HG03095 (cell line): ENCODE measurements around the gene B4GALT4.

Experiments used
- ATAC-seq: cut with Tn5 transposase; IDR thresholded peaks from one replicate; pipeline ENCODE4 v1.9.1; 2021; ENCODE audit warnings: moderate library complexity; ENCODE audit not compliant: unreplicated experiment

The B4GALT4 gene

DNA sequence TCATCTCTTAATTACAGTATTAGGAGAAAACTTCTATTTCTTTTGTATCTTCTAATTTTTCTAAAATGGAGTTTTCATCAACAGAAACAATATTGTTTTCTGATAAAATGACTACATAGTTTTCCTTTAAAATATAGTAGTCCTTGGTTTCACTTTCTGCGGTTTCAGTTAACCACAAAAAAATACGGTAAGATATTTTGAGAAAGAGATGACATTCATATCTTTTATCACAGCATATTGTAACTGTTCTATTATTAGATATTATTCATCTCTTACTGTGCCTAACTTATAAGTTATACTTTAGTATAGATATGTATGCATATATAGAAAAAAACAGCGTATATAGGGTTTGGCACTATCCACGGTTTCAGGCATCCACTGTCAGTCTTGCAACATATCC lies 2.3 kb downstream of the B4GALT4 start:
- ATAC-seq: no peak

DNA sequence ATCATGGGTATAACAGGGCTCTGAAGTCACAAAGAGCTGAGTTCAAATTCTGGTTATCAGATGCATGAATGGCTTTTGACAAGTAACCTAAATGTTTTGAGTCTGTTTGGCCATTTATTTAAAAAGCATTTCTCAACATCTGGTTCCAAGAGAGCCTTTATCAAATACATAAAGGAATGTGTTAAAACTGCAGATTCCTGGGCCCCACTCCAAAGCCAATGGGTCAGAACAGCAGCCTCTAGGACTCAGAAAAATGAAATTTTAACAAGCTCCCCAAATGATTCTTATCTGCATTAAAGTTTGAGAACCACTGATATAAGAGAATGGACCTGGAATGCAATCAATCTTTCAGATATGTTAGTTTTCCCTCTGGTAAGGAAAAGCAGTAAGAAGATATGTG lies 3.4 kb downstream of the B4GALT4 start:
- no peak for ATAC-seq

DNA sequence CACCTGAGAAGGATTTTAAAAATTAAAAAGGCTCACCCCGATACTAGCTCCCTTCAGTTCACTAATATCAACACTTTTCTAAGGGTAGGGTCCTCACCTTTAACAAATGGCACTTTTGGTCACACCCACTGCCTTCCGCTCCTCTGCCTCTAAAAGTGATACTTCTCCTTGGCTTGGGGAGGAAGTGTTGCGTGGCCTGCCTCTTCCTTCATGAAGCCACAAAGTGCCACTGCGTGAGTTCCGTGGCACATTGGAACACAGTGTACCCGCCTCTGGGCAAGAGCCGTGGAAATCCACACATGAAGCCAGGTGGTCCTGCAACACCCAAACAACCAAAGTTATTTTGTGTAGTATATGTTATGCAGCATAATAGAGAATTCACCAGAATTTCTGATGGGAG lies 3.9 kb downstream of the B4GALT4 start:
- no peak for ATAC-seq

DNA sequence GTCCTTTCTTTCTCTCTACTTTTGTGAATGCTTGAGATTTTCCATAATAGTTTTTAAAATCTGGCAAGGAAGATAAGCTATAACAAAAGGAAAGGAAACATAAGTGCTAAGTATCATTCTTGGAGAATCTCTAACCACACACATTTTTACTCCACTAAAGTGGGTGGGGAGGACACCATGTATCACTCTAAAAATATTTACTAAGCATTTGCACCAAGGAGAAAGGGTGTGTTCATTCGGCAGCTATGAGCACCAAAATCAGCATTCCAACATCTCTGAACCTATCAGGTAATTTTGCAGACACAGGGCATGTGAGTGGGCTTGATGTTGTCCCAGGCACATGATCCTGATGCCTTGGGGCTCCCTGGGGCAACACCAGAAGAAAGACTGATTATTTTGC lies 5.5 kb downstream of the B4GALT4 start:
- no peak for ATAC-seq

DNA sequence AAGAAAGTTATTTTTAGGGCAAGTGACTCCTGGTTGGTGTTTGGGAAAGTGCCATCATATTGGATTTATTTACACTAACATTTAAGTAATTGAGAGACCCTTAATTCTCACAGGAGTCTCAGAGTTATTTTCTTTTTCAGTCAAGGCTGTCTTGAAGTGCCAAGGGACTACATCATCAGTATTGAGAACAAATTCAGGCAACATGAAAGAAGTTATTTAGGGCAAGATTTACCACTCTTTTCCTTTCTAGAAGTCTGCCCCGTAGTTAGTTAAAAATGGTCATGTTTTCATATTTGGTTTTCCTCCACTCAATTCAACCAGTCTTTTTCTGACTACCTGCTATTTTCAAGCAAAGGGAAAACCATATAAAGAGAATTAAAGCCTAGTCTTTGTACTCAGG lies 6.1 kb downstream of the B4GALT4 start:
- no peak for ATAC-seq

DNA sequence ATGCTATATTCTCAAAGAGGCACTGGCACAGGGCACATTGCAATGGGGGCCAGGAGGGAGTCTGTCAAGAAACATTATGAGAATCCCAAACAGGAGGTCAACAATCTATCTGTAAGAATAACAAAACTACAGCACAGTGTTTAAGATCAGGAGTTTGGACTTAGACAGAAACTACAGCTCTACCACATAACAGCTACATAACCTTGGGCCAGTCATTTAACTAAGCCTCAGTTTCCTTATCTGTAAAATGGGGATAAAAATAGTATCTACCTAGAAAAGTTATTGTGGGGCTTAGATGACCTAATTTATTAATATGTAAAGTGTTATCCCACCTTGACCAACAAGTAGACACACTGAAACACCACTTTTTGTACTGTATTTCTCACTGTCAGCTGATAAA lies 9.9 kb downstream of the B4GALT4 start:
- no peak for ATAC-seq

DNA sequence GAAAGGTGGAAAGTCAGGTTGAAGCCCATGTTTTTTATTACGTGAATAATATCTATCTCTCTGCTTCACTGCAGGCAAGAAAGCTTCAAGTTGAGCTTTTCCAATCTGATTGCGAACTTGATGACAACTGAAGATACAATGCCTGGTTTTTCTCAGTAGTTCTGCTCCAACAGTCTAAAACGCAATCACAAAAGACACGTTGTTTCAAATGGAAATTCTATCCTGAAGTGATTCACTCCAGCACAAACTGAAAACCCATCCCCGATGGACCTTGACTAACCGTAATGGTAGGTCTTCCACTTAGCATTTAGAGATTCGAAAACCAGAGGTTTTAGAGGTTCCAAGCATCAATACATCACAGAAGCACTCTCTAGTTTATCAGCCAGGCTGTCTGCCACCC lies 10.6 kb downstream of the B4GALT4 start:
- no peak for ATAC-seq

DNA sequence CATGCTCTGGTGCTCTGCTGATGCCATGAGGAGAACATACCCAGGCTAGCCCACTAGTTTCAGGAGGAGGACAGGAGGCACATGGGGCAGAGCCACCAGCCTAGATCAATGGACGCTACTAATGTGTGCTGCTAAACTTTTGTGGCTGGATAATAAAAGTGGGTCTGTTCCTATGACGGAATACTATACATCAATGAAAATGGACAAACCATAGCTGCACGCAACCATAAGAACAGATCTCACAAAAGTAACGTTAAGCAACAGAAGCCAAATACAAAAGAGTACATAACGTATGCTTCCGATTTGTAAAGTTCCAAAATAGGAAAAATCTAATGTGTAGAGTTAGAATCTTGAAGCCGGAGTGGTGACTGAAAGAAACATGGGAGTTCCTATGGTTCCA lies 11.5 kb downstream of the B4GALT4 start:
- ATAC-seq: no peak

DNA sequence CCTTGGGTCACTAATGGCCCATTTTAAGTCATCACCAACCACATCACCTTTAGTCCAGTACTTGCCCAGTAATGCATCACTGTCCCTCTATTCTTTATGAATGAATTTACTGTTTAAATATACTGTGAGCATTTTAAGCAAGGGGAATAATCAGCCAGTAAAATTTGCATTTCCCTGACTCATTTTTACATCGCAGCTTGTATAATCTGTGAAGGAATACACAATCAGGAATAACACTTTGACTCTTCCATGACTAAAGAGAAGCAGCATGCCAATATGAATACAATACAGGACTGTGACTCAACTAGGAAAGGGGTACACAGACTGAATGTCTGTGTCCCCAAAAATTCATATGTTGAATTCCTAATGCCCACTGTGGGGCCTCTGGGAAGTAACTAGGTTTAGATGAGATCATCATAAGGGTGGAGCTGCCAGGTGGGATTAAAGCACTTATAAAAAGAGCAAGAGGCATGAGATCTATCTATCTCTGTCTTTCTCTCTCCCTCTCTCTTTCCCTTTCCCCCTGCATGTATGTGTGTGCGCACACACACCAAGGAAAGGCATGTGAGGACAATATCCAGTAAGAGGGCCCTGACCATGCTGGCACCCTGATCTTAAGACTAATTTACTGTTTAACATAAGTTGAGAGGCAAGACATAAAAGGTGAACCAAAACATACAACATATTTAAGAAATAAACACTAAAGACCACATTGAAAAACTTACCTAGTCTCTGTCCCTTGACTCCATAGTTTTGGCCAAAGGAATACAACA lies 12.1 kb downstream of the B4GALT4 start:
- ATAC-seq: no peak

DNA sequence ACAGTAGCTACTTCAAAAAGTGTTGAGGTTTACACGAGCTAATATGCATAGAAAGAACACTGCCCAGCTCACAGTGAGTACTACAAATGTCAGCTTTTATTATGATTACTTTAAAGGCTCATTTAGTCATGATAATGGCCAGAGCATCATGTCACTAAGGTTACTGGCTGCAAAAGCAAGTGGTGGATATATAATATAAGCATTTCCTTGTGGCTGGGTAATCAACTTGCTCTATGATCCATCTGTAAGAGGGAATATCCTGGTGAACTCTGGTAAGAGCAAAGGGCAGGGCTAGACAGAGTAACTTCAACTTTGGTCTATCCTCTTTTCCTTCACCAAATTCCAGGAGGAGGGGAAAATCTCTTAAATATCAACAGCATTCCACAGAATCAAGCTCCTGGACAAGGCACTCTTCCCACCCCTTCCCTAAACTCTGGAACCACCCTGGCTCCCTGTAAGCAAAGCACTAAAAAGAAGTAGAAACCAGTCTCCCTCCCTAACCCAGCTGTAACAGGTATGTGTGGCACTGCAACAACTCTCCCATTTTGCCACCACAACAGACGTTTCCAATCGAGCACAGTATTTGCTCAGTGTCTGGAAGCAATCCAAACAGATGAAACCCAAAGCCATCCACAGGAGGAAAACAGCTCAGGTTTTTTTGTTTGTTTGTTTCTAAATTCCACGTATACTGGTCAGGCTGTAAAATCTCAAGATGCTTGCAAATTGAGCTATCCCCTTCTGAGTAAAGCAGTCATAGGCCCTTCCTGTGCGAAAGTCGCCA lies 13.4 kb downstream of the B4GALT4 start:
- no peak for ATAC-seq

DNA sequence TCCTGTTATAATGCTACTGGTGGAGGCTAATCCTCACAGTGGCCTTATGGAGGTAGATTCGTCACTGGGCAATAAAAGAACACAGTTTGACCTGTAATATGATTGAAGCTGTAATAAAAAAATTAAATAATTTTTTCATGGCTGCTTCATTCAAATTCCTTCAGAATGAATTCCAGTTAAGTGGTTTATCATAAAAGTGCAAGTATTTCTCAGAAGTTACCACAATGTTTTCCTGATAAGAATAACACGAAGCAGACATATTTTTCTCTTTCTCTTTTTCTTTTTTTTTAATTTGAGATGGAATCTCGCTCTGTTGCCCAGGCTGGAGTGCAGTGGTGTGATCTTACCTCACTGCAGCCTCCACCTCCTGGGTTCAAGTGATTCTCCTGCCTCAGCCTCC lies 15.6 kb downstream of the B4GALT4 start:
- no peak for ATAC-seq

DNA sequence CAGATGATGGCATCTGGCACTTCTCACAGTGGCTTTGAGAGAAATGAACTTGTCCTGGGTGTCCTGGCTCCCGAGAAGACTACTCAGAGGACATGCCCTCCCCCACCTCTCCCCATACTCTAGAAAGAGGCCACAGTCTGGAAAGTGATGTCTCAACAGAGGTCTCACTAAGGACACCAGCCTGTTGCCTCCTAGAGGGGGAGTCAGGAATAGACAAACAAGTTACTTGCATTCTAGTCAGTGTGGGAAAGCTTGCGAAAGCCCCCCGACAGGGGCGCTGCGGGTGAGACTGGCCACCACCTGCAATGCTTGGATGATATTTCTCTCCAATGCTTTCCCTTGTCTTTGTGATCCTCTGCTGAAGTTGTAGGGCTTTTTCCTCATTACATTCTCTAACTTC lies 17.2 kb downstream of the B4GALT4 start:
- no peak for ATAC-seq

DNA sequence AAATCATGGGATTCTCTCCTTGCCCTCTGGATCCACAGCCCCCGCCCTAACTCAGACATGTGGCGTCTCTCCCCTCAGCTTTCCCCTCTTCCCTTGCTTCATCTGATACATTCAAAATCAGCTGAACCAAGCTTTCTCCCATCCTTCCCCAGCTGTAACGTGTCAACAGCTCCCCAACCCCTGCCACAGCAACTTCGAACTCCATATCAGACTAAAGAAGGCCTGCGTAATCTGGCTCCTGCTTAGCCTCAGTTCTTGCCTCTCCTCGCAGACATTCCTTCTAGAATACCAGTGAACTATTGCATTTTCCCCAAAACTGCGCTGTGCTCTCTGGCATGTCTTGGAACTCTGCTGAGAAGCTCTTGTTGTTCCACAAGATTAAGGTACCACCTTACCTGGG lies 18.3 kb downstream of the B4GALT4 start:
- no peak for ATAC-seq

DNA sequence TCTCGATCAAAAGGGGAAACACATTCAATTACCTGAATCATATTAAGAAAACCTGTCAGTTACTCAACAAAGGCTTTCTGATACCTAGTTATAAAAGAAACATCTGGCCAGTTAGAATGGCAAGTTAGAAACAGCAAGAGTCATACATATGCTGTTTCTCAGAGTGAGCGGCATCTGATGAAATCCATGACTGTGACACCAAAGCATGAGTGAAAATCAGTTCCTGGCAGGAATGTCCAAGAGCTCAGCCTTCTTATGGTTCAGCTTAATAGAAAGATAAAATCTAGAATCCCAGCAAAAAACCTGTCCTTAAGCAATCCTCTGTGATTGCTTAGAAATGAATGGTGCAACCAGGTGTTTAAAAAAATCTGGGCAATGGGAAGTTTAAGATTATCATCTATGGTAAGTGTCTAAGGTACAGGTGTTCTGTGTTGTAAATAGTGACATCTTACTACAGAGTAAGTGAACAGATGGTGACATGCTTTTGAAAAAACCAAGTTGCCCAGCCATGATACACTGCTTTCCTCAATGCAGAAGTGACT lies 18.8 kb downstream of the B4GALT4 start:
- no peak for ATAC-seq

DNA sequence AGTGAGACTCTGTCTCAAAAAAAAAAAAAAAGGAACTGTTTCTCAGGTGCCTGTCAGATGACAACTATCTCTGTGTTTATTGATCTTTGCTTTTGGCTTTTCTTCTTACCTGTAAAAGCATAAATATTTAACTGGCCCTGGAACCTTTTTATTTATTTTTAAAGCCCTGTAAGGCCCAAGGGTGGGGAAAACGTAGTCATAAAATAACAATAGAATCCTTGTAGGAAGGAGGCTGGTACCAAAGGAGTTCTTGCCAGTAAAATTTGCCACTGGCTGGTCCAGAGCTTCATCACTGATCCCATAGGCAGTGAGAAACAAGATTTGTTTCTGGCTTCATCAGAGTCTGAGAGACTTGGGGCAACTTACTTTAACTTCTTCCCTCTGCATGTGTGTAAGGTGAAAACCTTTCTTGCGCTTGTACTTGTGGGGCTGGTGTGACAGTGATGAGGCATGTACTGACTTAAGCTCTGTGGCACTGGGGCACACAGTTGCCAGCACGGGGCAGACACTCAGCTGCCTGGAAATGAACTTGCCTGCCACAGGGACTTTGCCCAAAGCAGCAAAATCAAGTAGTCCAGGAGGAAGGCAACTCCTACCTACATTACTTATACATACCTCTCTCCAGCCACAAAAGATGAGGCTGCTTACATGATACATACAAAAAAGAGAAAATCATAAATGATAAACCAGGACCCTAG lies 19.6 kb downstream of the B4GALT4 start:
- no peak for ATAC-seq

DNA sequence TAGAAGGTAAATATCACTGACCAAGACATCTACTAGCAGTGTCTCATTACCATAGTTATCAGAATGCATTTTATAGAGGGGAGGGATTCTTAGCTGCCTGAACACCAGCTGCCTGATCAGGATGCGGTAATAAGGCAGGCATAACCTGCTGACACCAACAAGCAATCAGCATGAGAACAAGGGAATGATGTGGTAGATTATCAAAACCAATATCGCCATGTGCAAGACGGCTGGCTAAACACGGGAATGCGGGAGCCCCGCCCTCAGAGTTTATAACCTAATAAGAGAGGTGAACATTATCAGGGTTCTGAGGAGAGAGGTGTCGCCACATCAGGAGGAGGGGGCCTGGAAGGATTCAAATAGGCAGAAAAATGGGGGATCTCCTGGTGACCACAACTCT lies 20.5 kb downstream of the B4GALT4 start:
- ATAC-seq: no peak

DNA sequence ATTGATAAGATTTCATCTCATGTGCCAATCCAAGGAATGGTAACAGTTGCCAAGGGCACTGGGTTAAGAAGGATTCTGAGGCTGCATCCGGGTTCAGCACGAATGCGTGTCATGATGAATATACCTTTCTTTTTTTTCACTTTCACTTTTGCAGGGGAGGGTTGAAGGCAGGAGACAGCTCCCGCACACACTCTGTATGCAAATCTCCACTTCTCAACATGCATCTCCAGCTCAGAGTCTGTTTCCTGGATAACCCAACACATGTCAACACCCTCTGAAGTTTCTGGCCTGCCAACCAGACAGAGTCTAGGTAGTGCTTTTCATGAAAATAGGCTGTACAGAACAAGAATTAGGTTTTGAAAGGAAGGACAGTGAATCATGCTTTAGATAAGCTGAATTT lies 21.6 kb downstream of the B4GALT4 start:
- peak; percentile 51 for ATAC-seq

DNA sequence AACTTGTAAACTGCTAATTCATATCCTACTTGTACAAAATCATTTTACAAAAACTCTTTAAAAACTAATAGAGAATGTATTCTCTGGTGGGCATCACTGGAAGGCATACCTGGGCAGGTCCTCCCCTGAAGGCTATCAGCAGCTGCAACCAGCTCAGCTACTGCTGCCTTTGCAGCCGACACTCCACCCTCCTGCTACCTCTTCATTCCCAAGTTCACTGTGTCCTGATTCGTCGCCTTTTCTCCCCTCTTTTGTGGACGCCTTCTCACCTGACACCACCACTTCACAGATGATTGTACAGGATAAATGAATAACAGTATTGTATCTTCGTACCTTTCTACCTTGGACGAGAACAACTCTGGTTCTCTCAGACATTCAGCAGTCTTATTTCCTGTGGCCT lies 28.9 kb downstream of the B4GALT4 start:
- ATAC-seq: no peak

DNA sequence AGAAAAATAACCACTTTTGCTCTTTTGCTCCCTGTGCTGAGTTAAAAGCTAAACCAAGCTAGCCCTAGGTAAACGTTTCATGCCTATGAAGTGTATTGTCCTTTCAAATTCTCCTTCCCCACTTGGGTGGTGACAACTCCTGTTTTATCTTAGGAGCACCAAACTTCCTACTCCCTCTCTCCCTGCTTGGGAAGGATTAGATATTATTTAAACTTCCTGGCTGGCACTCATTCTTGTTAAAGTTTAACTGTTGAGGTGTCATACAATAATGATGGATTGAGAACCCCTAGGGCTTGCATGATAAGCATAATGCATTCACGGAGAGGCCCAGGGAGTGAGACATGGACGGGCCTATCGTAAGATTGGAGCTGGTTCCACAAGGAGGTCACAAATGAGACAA lies 29.5 kb downstream of the B4GALT4 start:
- no peak for ATAC-seq

DNA sequence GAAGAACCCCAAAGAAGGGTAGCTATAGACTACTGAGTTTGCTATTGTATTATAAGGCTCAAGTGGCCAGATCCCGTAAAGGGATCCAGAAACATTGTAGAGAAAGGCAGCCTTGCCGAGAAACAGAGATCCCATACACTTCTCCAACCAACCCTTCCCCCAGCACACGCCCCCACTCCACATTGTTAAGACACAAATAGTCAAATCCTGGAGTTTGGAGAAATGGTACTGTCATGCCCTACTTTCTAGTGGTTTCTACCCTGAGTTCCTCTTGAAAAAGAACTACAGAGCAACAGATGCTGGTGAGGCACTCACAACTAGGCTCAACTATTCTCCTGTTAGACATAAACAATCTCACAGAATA lies 33.2 kb downstream of the B4GALT4 start:
- ATAC-seq: no peak

DNA sequence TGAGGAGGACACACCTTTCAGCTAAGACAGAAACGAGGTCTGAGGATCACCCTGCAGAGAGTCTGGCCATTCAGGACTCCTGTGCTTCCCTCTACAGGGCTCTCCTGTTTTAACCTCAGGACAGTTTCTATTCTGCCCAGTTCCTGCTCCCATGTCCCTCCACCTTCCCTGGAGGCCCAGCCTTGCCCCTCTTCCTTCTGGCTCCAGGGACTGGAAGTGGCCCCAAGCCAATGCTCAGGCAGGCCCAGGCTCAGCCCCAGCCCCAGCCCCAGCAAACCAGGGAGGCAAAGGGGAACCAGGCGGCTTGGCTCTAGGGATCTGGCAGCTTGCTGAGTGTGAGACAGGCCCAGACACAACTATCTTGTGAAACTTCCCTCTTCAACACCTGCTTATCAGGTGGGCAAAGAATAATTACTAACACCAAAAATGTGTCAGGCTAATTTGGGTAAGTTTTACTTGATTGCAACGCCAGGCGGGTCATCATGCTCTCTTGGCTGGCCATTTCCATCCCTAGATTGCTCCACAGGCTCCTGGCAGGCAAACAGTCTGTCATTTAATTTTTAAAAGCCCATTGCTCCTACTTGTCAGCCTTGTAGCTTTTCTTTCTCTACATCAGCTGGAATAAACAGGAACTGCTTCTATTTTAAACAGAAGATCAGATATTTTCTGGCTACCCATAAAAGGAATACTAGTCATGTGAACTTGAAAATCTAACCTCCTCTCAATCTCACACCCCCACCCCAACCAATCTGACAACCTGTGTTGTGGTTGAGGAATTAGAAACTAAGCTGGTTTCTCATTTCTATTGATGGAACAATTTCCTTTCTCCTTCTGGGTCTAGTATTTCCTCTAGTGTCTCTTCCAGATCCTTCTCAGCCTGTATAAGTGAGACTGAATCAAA lies 33.8 kb downstream of the B4GALT4 start:
- no peak for ATAC-seq
